DMS153 treated with DMSO at 0.1 percent for 48 hours (cell line): Measurements from ENCODE around the gene POLA2.
A peak's percentile ranks its signal among the peaks of the same experiment; 100 is the strongest.
"Not testable (repeated sequence)": the region's sequence is repeated elsewhere in the genome, so short reads cannot be mapped to it uniquely, and the experiment has no call there.

Experiments used
- DNase-seq: peaks from one replicate; lab custom pipeline; 2025; ENCODE audit not compliant: unreplicated experiment; lab: John Stamatoyannopoulos, UW

The POLA2 gene

GRCh38 chr11:65329944-65330403 lies 68.2 kb downstream of the POLA2 start:
- peak; percentile 80 for DNase-seq

- no peak for DNase-seq
Observed at GRCh38 chr11:65330544-65330943, 68.8 kb downstream of the POLA2 start.

- DNase-seq: not testable (repeated sequence)
Observed at GRCh38 chr11:65332591-65332990, 70.8 kb downstream of the POLA2 start.

- no peak for DNase-seq
Observed at GRCh38 chr11:65334696-65335295, 73.0 kb downstream of the POLA2 start.

- DNase-seq: no peak
Observed at GRCh38 chr11:65338676-65339075, 76.9 kb downstream of the POLA2 start.

- DNase-seq: no peak
Observed at GRCh38 chr11:65340226-65340625, 78.5 kb downstream of the POLA2 start.

GRCh38 chr11:65341856-65342255 lies 80.1 kb downstream of the POLA2 start:
- no peak for DNase-seq
